Mesenchymal stem cell (in vitro differentiated cells and primary cell): ENCODE measurements around the gene OR6V1.

Experiments used
- DNase-seq: peaks from one replicate; pipeline ENCODE4 v3.0.0-alpha.2; 2013
- H2AFZ ChIP-seq: one replicate; pipeline ENCODE4 v1.6.1; 2013; ENCODE audit warnings: low read depth, mild to moderate bottlenecking, control low read depth, inconsistent platforms, low read length, moderate library complexity
- H2AK5ac ChIP-seq: 2 replicates; pipeline ENCODE4 v1.6.1; 2013; ENCODE audit warnings: low read length, moderate library complexity, mild to moderate bottlenecking, inconsistent platforms; ENCODE audit not compliant: severe bottlenecking
- H2BK120ac ChIP-seq: one replicate; pipeline ENCODE4 v1.6.1; 2013; ENCODE audit warnings: low read depth, mild to moderate bottlenecking, inconsistent platforms, low read length, moderate library complexity
- H2BK12ac ChIP-seq, 2 experiments: one replicate each; pipeline ENCODE4 v1.6.1; 2013; ENCODE audit warnings: inconsistent platforms in 2 of 2, low read length in 2 of 2, mild to moderate bottlenecking in 2 of 2, moderate library complexity in 2 of 2, control low read depth in 1 of 2
- H2BK15ac ChIP-seq: one replicate; pipeline ENCODE4 v1.6.1; 2013; ENCODE audit warnings: mild to moderate bottlenecking, low read depth, inconsistent platforms; ENCODE audit not compliant: poor library complexity, severe bottlenecking
- H2BK5ac ChIP-seq: 2 replicates; pipeline ENCODE4 v1.6.1; 2013; ENCODE audit warnings: low read depth, mild to moderate bottlenecking, low read length, control low read depth, inconsistent platforms; ENCODE audit not compliant: poor library complexity, severe bottlenecking
- H3K14ac ChIP-seq, 2 experiments: one replicate each; pipeline ENCODE4 v1.6.1; 2013; ENCODE audit warnings: inconsistent platforms in 2 of 2, low read length in 2 of 2, control low read depth in 1 of 2, mild to moderate bottlenecking in 1 of 2, moderate library complexity in 1 of 2
- H3K18ac ChIP-seq, 2 experiments: one replicate each; pipeline ENCODE4 v1.6.1; 2013; ENCODE audit warnings: inconsistent platforms in 2 of 2, low read length in 2 of 2, control low read depth in 1 of 2, low read depth in 1 of 2, mild to moderate bottlenecking in 1 of 2
- H3K23ac ChIP-seq, 2 experiments: one replicate each; pipeline ENCODE4 v1.6.1; 2013; ENCODE audit warnings: inconsistent platforms in 2 of 2, low read length in 2 of 2, mild to moderate bottlenecking in 2 of 2, moderate library complexity in 2 of 2, control low read depth in 1 of 2
- H3K27ac ChIP-seq: 2 replicates; pipeline ENCODE4 v1.5.1; 2013; ENCODE audit warnings: mild to moderate bottlenecking, moderate library complexity, low read length, control low read depth, inconsistent platforms; ENCODE audit not compliant: poor library complexity, severe bottlenecking
- H3K27me3 ChIP-seq, 2 experiments: 2 replicates each; pipeline versions ENCODE4 v1.6.1 to v1.7.0; 2013; ENCODE audit warnings: low read length in 2 of 2, mild to moderate bottlenecking in 2 of 2, moderate library complexity in 2 of 2, control low read depth in 1 of 2, inconsistent platforms in 1 of 2; ENCODE audit not compliant: control insufficient read depth in 1 of 2, insufficient read depth in 1 of 2
- H3K36me3 ChIP-seq, 2 experiments: 2 replicates each; pipeline versions ENCODE4 v1.6.1 to v1.7.0; 2013; ENCODE audit warnings: low read length in 2 of 2, control low read depth in 1 of 2, inconsistent platforms in 1 of 2, low read depth in 1 of 2, mild to moderate bottlenecking in 1 of 2; ENCODE audit not compliant: insufficient read depth in 2 of 2, control insufficient read depth in 1 of 2
- H3K4ac ChIP-seq, 2 experiments: one replicate each; pipeline ENCODE4 v1.6.1; 2013; ENCODE audit warnings: inconsistent platforms in 2 of 2, low read length in 2 of 2, mild to moderate bottlenecking in 2 of 2, moderate library complexity in 2 of 2, control low read depth in 1 of 2, low read depth in 1 of 2
- H3K4me1 ChIP-seq: 2 replicates; pipeline ENCODE4 v1.6.1; 2013; ENCODE audit warnings: low read depth, low read length, control low read depth; ENCODE audit not compliant: control insufficient read depth, insufficient read depth
- H3K4me2 ChIP-seq: 2 replicates; pipeline ENCODE4 v1.6.1; 2013; ENCODE audit warnings: low read length, mild to moderate bottlenecking, inconsistent platforms; ENCODE audit not compliant: poor library complexity, severe bottlenecking
- H3K4me3 ChIP-seq, 2 experiments: 2 replicates each; pipeline versions ENCODE4 v1.5.1 to v1.7.0; 2013; ENCODE audit warnings: low read length in 2 of 2, mild to moderate bottlenecking in 2 of 2, control low read depth in 1 of 2, low read depth in 1 of 2; ENCODE audit not compliant: insufficient read depth in 1 of 2
- H3K79me1 ChIP-seq: replicated peaks from 2 replicates; pipeline ENCODE4 v1.6.1; 2013; ENCODE audit warnings: mild to moderate bottlenecking, control low read depth, low read length, inconsistent platforms; ENCODE audit not compliant: poor library complexity, severe bottlenecking
- H3K9ac ChIP-seq: 2 replicates; pipeline ENCODE4 v1.7.0; 2013; ENCODE audit warnings: mild to moderate bottlenecking, low read length, moderate library complexity
- H3K9me3 ChIP-seq: 2 replicates; pipeline ENCODE4 v1.7.0; 2013; ENCODE audit warnings: mild to moderate bottlenecking, low read length; ENCODE audit not compliant: control insufficient read depth
- H4K8ac ChIP-seq: one replicate; pipeline ENCODE4 v1.6.1; 2013; ENCODE audit warnings: inconsistent platforms, mild to moderate bottlenecking, low read length, moderate library complexity
- H4K91ac ChIP-seq: one replicate; pipeline ENCODE4 v1.6.1; 2013; ENCODE audit warnings: mild to moderate bottlenecking, low read length, inconsistent platforms
- WGBS: methylation state at CpG from one replicate; pipeline ENCODE4 v1.1.7; 2013; ENCODE audit warnings: mixed read lengths; 5-methylcytosine and 5-hydroxymethylcytosine counted together

Gene OR6V1

GRCh38 chr7:143018931-143019330, 33.2 kb upstream of the OR6V1 start:
- Histone ChIP-seq H2BK12ac (no peak overlapping the region), H3K4me3 (no peak overlapping the region), H3K9ac (no peak overlapping the region), H2BK120ac (no peak overlapping the region), H4K91ac (no peak overlapping the region), H3K9me3 (no peaks in the 10 kb centered on the region), H3K27me3 (peaks cover 0 to 6% of the 10 kb centered on the region in 2 experiments), H3K4me2 (no peak overlapping the region), H4K8ac (no peak overlapping the region), H3K4me1 (peaks cover 4% of the 10 kb centered on the region), H2AFZ (no peak overlapping the region), H3K79me1 (no peaks in the 10 kb centered on the region), H3K18ac (no peak overlapping the region), H2AK5ac (no peak overlapping the region), H3K4ac (no peak overlapping the region), H3K36me3 (no peaks in the 10 kb centered on the region), H2BK5ac (no peak overlapping the region), H2BK15ac (no peak overlapping the region), H3K27ac (no peak overlapping the region), H3K23ac (no peak overlapping the region), H3K14ac (no peak overlapping the region)
- DNase-seq, result no peak

GRCh38 chr7:143023047-143023446, 29.1 kb upstream of the OR6V1 start:
- Histone ChIP-seq H3K4me1 (no peaks in the 10 kb centered on the region), H2BK120ac (no peak overlapping the region), H3K9me3 (no peaks in the 10 kb centered on the region)

GRCh38 chr7:143025371-143025770, 26.8 kb upstream of the OR6V1 start:
- no peaks in the 10 kb centered on the region for H3K36me3 ChIP-seq
- H4K91ac ChIP-seq, result no peak overlapping the region

More at GRCh38 chr7:143023047-143023446, 29.1 kb upstream of the OR6V1 start:
- DNase-seq, result no peak
- H2AK5ac ChIP-seq, result no peak overlapping the region
- no peak overlapping the region for H3K4me3 ChIP-seq
- no peak overlapping the region for H3K14ac ChIP-seq
- no peak overlapping the region for H2AFZ ChIP-seq
- H3K27me3 ChIP-seq, result peaks cover 0 to 19% of the 10 kb centered on the region in 2 experiments
- H3K9ac ChIP-seq, result no peak overlapping the region
- no peak overlapping the region for H2BK15ac ChIP-seq
- H3K27ac ChIP-seq, result no peak overlapping the region
- H3K4ac ChIP-seq, result no peak overlapping the region
- no peak overlapping the region for H4K91ac ChIP-seq
- no peak overlapping the region for H3K4me2 ChIP-seq
- H3K23ac ChIP-seq, result no peak overlapping the region
- no peaks in the 10 kb centered on the region for H3K79me1 ChIP-seq
- H4K8ac ChIP-seq, result no peak overlapping the region
- no peaks in the 10 kb centered on the region for H3K36me3 ChIP-seq
- H3K18ac ChIP-seq, result no peak overlapping the region
- no peak overlapping the region for H2BK5ac ChIP-seq
- H2BK12ac ChIP-seq, result no peak overlapping the region

GRCh38 chr7:143027032-143027431, 25.1 kb upstream of the OR6V1 start, which contains the start of gene OR9A2:
Gene OR9A2 (minus strand): TSS chr7:143027132. CDS start chr7:143027132, 0 bp downstream.
- H4K91ac ChIP-seq, result no peak within 1 kb of the TSS
- no peaks in the 10 kb centered on the region for H3K9me3 ChIP-seq
- H2BK5ac ChIP-seq, result no peak within 1 kb of the TSS
- no peak within 1 kb of the TSS for H2BK12ac ChIP-seq
- H2BK120ac ChIP-seq, result no peak within 1 kb of the TSS
- H3K14ac ChIP-seq, result no peak within 1 kb of the TSS
- H3K4ac ChIP-seq, result no peak within 1 kb of the TSS
- H3K9ac ChIP-seq, result no peak within 1 kb of the TSS
- no peaks in the 10 kb centered on the region for H3K4me1 ChIP-seq
- DNase-seq, result no peak
- H2AK5ac ChIP-seq, result no peak within 1 kb of the TSS
- H2AFZ ChIP-seq, result no peak within 1 kb of the TSS
- no peak within 1 kb of the TSS for H3K23ac ChIP-seq
- H3K4me3 ChIP-seq, result no peak within 1 kb of the TSS
- H3K27me3 ChIP-seq, result peaks cover 0 to 28% of the 10 kb centered on the region in 2 experiments
- H3K36me3 ChIP-seq, result no peaks in the 10 kb centered on the region
- H3K79me1 ChIP-seq, result no peaks in the 10 kb centered on the region
- WGBS, result 87% methylated on average over 1 of the region's 1 CpG
- no peak within 1 kb of the TSS for H3K27ac ChIP-seq
- H3K18ac ChIP-seq, result no peak within 1 kb of the TSS
- H3K4me2 ChIP-seq, result no peak within 1 kb of the TSS
- H4K8ac ChIP-seq, result no peak within 1 kb of the TSS
- H2BK15ac ChIP-seq, result no peak within 1 kb of the TSS

More at GRCh38 chr7:143025371-143025770, 26.8 kb upstream of the OR6V1 start:
- Histone ChIP-seq H3K4me3 (no peak overlapping the region), H3K18ac (no peak overlapping the region), H2BK120ac (no peak overlapping the region), H2AK5ac (no peak overlapping the region), H3K27ac (no peak overlapping the region), H2BK5ac (no peak overlapping the region), H3K79me1 (no peaks in the 10 kb centered on the region), H4K8ac (no peak overlapping the region), H3K9ac (no peak overlapping the region), H3K4ac (no peak overlapping the region), H3K9me3 (no peaks in the 10 kb centered on the region), H2BK15ac (no peak overlapping the region), H3K4me1 (no peaks in the 10 kb centered on the region), H2BK12ac (no peak overlapping the region), H3K14ac (no peak overlapping the region), H2AFZ (no peak overlapping the region), H3K23ac (no peak overlapping the region), H3K4me2 (no peak overlapping the region), H3K27me3 (peaks cover 0 to 23% of the 10 kb centered on the region in 2 experiments)
- 89% methylated on average over 2 of the region's 2 CpGs for WGBS
- no peak for DNase-seq
